Choroid plexus epithelial cell (primary cell): Measurements from ENCODE around the gene SIVA1.

Experiments used
- DNase-seq: peaks from one replicate; pipeline ENCODE4 v3.0.0-alpha.2; 2010; ENCODE audit warnings: low read depth
- H3K4me3 ChIP-seq: 2 replicates; pipeline ENCODE4 v1.5.1; 2011; ENCODE audit warnings: low read depth, mild to moderate bottlenecking, control low read depth, low read length, moderate library complexity
- TF ChIP-seq, protein P1 (sequence below): conservative IDR thresholded peaks from 2 replicates; pipeline ENCODE4 v1.5.1; 2011; ENCODE audit warnings: low read depth, mild to moderate bottlenecking, control low read depth, inconsistent platforms, low read length, moderate library complexity

Gene SIVA1

DNA sequence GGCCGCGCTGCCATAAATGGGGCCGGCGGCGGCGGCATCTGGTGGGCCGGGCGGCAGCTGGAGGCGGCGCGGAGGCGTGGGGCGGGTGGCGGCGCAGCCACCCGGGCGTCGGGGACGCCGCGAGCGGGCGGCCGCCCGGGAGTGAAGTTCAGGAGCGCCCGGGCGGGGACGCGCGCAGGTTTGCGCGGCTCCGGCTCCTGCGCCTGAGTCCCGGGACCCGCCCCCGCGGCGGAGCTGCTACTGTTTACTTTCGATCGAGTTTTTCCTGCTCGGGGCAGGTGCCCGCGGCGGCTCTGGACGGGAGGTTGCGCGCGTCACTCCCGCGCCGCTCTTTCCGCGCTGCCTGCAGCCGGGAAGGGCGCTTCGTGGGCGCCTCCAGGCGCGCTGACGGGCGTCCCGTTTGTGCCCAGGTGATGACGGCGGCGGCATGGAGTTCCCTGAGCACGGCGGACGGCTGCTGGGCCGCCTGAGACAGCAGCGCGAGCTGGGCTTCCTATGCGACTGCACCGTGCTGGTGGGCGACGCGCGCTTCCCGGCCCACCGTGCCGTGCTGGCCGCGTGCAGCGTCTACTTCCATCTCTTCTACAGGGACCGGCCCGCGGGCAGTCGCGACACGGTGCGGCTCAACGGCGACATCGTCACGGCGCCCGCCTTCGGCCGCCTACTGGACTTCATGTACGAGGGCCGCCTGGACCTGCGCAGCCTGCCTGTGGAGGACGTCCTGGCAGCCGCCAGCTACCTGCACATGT, 48.0 kb downstream of the SIVA1 start, which contains the start of gene ZBTB42:
ZBTB42 (plus strand) TSS at position 331 of the 749 bp plus-strand sequence; CDS start at position 428, 97 bp downstream.
- H3K4me3 ChIP-seq = peak within 1 kb of the TSS; percentile 63
- peak; percentile 53 for DNase-seq
- TF ChIP-seq, protein P1, sequence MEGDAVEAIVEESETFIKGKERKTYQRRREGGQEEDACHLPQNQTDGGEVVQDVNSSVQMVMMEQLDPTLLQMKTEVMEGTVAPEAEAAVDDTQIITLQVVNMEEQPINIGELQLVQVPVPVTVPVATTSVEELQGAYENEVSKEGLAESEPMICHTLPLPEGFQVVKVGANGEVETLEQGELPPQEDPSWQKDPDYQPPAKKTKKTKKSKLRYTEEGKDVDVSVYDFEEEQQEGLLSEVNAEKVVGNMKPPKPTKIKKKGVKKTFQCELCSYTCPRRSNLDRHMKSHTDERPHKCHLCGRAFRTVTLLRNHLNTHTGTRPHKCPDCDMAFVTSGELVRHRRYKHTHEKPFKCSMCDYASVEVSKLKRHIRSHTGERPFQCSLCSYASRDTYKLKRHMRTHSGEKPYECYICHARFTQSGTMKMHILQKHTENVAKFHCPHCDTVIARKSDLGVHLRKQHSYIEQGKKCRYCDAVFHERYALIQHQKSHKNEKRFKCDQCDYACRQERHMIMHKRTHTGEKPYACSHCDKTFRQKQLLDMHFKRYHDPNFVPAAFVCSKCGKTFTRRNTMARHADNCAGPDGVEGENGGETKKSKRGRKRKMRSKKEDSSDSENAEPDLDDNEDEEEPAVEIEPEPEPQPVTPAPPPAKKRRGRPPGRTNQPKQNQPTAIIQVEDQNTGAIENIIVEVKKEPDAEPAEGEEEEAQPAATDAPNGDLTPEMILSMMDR = no peak

DNA sequence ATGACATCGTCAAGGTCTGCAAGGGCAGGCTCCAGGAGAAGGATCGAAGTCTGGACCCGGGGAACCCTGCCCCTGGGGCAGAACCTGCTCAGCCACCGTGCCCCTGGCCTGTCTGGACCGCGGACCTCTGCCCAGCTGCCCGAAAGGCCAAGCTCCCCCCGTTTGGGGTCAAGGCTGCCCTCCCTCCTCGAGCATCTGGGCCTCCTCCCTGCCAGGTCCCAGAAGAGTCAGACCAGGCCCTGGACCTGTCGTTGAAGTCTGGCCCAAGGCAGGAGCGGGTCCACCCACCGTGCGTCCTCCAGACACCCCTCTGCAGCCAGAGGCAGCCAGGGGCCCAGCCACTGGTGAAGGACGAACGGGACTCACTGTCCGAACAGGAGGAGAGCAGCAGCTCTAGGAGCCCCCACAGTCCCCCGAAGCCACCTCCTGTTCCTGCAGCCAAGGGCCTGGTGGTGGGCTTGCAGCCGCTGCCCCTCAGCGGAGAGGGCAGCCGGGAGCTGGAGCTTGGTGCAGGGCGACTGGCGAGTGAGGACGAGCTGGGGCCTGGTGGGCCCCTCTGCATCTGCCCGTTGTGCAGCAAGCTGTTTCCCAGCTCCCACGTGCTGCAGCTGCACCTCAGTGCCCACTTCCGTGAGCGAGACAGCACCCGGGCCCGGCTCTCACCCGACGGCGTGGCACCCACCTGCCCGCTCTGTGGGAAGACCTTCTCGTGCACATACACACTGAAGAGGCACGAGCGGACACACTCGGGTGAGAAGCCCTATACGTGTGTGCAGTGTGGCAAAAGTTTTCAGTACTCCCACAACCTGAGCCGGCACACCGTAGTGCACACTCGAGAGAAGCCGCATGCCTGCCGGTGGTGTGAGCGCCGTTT, 48.8 kb downstream of the SIVA1 start:
- DNase-seq = no peak
- TF ChIP-seq, protein P1 = no peak
- H3K4me3 ChIP-seq = peak overlapping the region; percentile 63

DNA sequence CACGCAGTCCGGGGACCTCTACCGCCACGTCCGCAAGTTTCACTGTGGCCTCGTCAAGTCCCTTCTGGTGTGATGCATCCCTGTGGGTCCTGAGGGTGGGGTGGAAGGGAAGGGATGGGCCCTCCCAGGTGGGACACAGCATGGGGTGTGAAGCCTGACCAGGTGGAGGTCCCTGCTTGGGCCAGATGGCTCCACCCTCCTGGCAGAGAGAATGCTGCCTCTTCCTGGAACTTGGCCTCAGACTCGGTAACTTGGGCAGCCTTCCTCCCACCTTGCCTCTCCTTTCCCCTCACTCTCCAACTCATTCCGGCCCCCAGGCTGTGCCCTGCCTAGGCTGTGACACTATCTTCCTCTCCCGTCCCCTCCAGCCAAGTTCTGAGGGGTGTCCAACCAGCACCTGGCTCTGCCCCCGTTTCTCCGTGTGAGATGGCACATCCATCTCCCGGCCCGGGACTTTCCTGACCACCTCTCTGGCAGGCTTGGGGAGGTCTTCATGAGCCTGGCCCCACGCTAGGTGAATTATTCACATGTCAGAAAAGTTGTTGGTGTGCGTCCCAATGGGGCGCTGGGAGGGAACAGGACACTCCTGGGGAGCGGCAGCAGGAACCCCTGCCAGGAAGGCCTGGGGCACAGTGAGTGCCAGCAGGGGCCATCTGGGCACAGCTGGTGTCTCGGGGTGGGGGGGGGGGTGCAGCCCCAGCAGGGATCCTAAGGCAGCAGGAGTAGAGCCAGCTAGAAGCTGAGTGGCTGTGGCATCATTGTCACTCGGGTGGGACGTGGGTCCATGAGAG, 49.6 kb downstream of the SIVA1 start:
- H3K4me3 ChIP-seq = no peak overlapping the region
- DNase-seq = no peak
- TF ChIP-seq, protein P1 = no peak

DNA sequence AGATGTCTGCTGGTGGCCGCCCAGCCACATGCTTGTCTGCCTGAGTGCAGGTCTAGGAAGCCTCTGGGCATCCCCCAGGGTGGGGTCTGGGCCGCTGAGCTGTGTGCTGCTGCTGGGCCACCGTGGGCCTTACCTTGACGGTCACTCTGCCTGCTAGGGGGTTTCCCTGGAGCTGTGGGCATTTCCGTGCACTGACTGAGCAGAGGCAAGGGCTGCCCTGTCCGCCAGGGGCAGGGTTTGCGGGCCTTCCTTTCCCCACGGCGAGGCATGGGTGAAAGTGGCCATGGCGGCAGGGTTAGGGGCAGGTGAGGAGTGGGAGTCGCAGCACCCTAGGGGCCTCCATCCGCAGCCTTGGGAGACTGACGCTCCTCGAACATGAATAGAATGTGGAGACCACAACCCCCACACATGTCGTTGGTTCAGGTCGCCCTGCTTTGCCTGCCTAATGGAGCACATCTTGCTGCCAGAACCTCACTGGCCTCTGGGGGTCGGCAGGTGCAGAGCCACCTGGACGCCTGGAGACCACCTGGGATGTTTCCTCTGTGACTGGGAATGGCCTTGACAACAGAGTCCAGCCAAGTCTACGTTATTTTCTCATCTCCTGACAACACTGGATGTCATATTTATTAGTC, 50.4 kb downstream of the SIVA1 start:
- TF ChIP-seq, protein P1 = no peak
- DNase-seq = no peak
- no peak overlapping the region for H3K4me3 ChIP-seq

DNA sequence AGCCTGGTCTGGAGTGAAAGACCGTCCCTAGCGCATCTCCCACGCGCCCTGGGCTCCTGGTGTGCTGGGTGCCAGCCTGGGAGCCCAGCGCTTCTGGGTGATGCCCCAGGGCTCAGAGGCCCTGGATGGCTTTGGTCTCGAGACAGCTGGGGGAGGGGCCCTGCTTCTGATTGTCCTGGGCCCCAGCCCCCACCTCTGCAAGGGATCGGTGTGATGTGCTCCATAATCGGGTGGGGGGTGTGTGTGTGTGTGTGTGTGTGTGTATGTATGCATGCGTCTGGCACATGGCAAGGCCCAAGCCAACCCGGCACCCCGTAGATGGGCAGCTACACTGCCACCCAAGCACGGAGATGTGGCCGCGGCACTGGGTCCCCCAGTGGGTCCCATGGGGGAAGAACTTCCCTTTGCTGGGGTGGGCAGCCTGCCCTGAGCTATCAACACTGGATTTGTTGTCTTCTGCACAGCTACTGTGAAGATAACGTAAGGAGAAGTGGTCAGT, 51.0 kb downstream of the SIVA1 start:
- H3K4me3 ChIP-seq = no peak overlapping the region
- peak; percentile 23 for DNase-seq
- TF ChIP-seq, protein P1 = no peak

DNA sequence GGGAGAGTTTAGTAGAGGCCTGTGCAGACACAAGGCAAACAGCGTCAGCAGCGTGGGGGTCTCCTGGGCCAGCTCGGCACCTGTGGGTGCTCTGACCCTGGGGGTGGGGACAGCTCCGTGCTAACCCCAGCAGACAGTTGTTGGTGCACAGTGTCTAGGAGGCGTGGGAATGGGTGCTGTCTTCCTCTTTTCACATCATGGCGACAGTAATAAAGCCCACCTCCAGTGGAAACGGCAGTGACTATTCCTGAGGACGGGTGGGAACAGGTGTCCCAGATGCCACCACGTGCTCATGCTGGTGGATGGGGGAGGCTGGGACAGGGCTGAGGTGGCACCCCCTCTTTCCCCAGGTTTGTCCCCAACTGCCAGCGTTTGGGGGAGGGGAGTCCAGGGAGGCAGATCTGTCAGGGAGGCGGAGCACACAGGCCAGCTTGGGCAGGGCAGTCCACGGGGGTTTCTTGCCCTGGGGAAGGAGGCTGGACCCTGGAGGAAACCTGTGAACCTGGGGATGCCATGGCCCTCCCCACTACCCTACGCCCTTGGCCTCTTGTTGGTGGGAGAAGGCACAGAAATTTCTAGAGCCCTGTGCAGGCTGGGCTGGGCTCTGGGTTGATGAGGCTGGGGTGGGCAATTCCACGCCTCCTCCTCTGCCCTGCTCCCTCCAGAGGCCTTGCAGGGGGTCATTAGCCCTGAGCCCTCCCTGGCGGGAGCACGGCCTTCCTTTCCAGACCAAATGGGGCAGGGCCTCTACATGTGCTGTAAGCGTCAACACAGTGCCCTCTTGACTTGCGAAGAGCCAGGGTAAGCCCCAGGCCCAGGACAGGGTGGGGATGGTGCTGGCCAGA, 51.8 kb downstream of the SIVA1 start:
- DNase-seq = no peak
- TF ChIP-seq, protein P1 = no peak
- no peak overlapping the region for H3K4me3 ChIP-seq
